IMR-90 (cell line): ENCODE data around the gene COQ10A. TPM values are rescaled to one million over a fixed set of nuclear protein-coding genes. Genes with fewer than 3 reads are reported as not detected.

Source experiments
- ATAC-seq: fragments of 200-7000 bp; cut with Tn5 transposase; 2 replicates; pipeline ENCODE4 v1.9.1; 2020; ENCODE audit warnings: low read depth, mild to moderate bottlenecking, moderate library complexity
- BruUV-seq: library from RNA; stranded (reverse); fragments of 400-500 nt; replicated peaks from 2 replicates; lab custom pipeline; 2021; lab: Mats Ljungman, UMichigan
- CTCF ChIA-PET: fragments of 300-600 bp; formaldehyde crosslinking; extraction: SDS; loops from one replicate; lab custom pipeline; 2021; ENCODE audit warnings: antibody characterized with exemption; lab: Yijun Ruan, JAX
- POLR2A ChIA-PET: fragments of 300-600 bp; sonication (Branson Sonifier 250); formaldehyde crosslinking; loops from one replicate; lab custom pipeline; 2022; ENCODE audit warnings: antibody characterized with exemption; ENCODE audit not compliant: unreplicated experiment; lab: Charles Lee
- DNase-seq: peaks from one replicate; pipeline ENCODE4 v3.0.0; 2013
- H2AFZ ChIP-seq: replicated peaks from 2 replicates; pipeline ENCODE3; 2013; ENCODE audit warnings: low read length, mild to moderate bottlenecking; ENCODE audit not compliant: poor library complexity
- H2AK5ac ChIP-seq: 2 replicates; pipeline ENCODE4 v1.6.1; 2013; ENCODE audit warnings: low read depth, low read length, inconsistent platforms
- H2AK9ac ChIP-seq: replicated peaks from 2 replicates; pipeline ENCODE3; 2013; ENCODE audit warnings: mild to moderate bottlenecking, low read depth, low read length, moderate library complexity; ENCODE audit not compliant: poor library complexity
- H2BK120ac ChIP-seq: 2 replicates; pipeline ENCODE4 v1.6.1; 2013; ENCODE audit warnings: low read depth, low read length, inconsistent platforms
- H2BK15ac ChIP-seq: 3 replicates; pipeline ENCODE4 v1.6.1; 2013; ENCODE audit warnings: low read depth, low read length, inconsistent platforms
- H2BK20ac ChIP-seq: 2 replicates; pipeline ENCODE4 v1.6.1; 2013; ENCODE audit warnings: low read depth, mild to moderate bottlenecking, inconsistent platforms, low read length, moderate library complexity
- H2BK5ac ChIP-seq: 2 replicates; pipeline ENCODE4 v1.6.1; 2013; ENCODE audit warnings: mild to moderate bottlenecking, low read depth, low read length, inconsistent platforms; ENCODE audit not compliant: poor library complexity, severe bottlenecking
- H3K14ac ChIP-seq: replicated peaks from 2 replicates; pipeline ENCODE4 v1.6.1; 2013; ENCODE audit warnings: low read depth, low read length, inconsistent platforms
- H3K18ac ChIP-seq: 2 replicates; pipeline ENCODE4 v1.6.1; 2013; ENCODE audit warnings: low read depth, low read length, control low read depth
- H3K23ac ChIP-seq: 2 replicates; pipeline ENCODE4 v1.6.1; 2013; ENCODE audit warnings: low read depth, low read length, inconsistent platforms
- H3K27ac ChIP-seq: 2 replicates; pipeline ENCODE4 v1.5.1; 2013; ENCODE audit warnings: mild to moderate bottlenecking, control low read depth, low read length; ENCODE audit not compliant: insufficient read depth
- H3K27me3 ChIP-seq: 2 replicates; pipeline ENCODE4 v1.6.1; 2013; ENCODE audit warnings: low read length; ENCODE audit not compliant: control insufficient read depth, insufficient read depth
- H3K36me3 ChIP-seq: 2 replicates; pipeline ENCODE4 v1.6.1; 2013; ENCODE audit warnings: low read length, mixed read lengths; ENCODE audit not compliant: control insufficient read depth, insufficient read depth
- H3K4ac ChIP-seq: 2 replicates; pipeline ENCODE4 v1.6.1; 2013; ENCODE audit warnings: low read depth, low read length, inconsistent platforms
- H3K4me1 ChIP-seq: 2 replicates; pipeline ENCODE4 v1.6.1; 2013; ENCODE audit warnings: low read length, mixed read lengths; ENCODE audit not compliant: control insufficient read depth, insufficient read depth
- H3K4me2 ChIP-seq: 2 replicates; pipeline ENCODE4 v1.6.1; 2013; ENCODE audit warnings: low read depth, mild to moderate bottlenecking, control low read depth, low read length, moderate library complexity
- H3K4me3 ChIP-seq: 2 replicates; pipeline ENCODE4 v1.5.1; 2013; ENCODE audit warnings: low read depth, mild to moderate bottlenecking, control low read depth, low read length, moderate library complexity; ENCODE audit not compliant: insufficient read depth
- H3K56ac ChIP-seq: 2 replicates; pipeline ENCODE4 v1.6.1; 2013; ENCODE audit warnings: low read length, inconsistent platforms; ENCODE audit not compliant: insufficient read depth; ENCODE audit errors: extremely low read depth
- H3K79me1 ChIP-seq, 2 experiments: 2 replicates each; pipeline ENCODE4 v1.6.1; 2013; ENCODE audit warnings: low read length in 2 of 2, inconsistent platforms in 1 of 2, low read depth in 1 of 2
- H3K9ac ChIP-seq: 2 replicates; pipeline ENCODE4 v1.6.1; 2013; ENCODE audit warnings: low read depth, low read length, control low read depth
- H3K9me1 ChIP-seq: 2 replicates; pipeline ENCODE4 v1.6.1; 2013; ENCODE audit warnings: low read length, inconsistent platforms; ENCODE audit not compliant: insufficient read depth
- H3K9me3 ChIP-seq: 2 replicates; pipeline ENCODE4 v1.6.1; 2013; ENCODE audit warnings: low read length; ENCODE audit not compliant: control insufficient read depth, insufficient read depth
- H4K20me1 ChIP-seq: 2 replicates; pipeline ENCODE4 v1.6.1; 2013; ENCODE audit warnings: low read length, inconsistent platforms; ENCODE audit not compliant: insufficient read depth
- H4K5ac ChIP-seq: 2 replicates; pipeline ENCODE4 v1.6.1; 2013; ENCODE audit warnings: mild to moderate bottlenecking, low read depth, low read length, control low read depth
- H4K8ac ChIP-seq, 2 experiments: 2 replicates each; pipeline ENCODE4 v1.6.1; 2013; ENCODE audit warnings: low read depth in 2 of 2, low read length in 2 of 2, control low read depth in 1 of 2, inconsistent platforms in 1 of 2
- H4K91ac ChIP-seq: 2 replicates; pipeline ENCODE4 v1.6.1; 2013; ENCODE audit warnings: low read depth, low read length, inconsistent platforms; ENCODE audit not compliant: insufficient read depth
- RFX5 ChIP-seq: IDR thresholded peaks from 2 replicates; pipeline ENCODE4 v1.8.0; 2012; ENCODE audit warnings: low read depth, mild to moderate bottlenecking, low read length, moderate library complexity
- WGBS, 2 experiments: methylation state at CpG; one replicate each; pipeline versions ENCODE4 v1.1.5 to v1.1.7; 2013; ENCODE audit warnings: missing lambda C conversion rate in 2 of 2; ENCODE audit not compliant: insufficient read length in 1 of 2; ENCODE audit errors: extremely low coverage in 2 of 2; 5-methylcytosine and 5-hydroxymethylcytosine counted together
- dilution Hi-C: fragments of 300-500 bp; cut with HindIII; formaldehyde crosslinking; loops from one replicate; pipeline ENCODE4 v1.14.3; 2018; ENCODE audit warnings: low sequenced_read_pairs; ENCODE audit not compliant: unreplicated experiment
- in situ Hi-C: fragments of 300-500 bp; cut with MboI; formaldehyde crosslinking; loops from 3 replicates; pipeline ENCODE4 v1.14.3; 2019; ENCODE audit warnings: low sequenced_read_pairs, inconsistent platforms, mixed read lengths
- intact Hi-C: fragments of 100-400 bp; cut with micrococcal nuclease; formaldehyde crosslinking; loops from 2 replicates; pipeline ENCODE4 v1.10.0; 2022
- polyA plus RNA-seq, 3 experiments: library from polyadenylated mRNA; depleted of rRNA; stranded (reverse); fragments of >200 nt; gene quantifications; 2 replicates each; pipeline ENCODE4 v1.2.3, GENCODE V29; 2012; ENCODE audit warnings: low replicate concordance in 1 of 3
- total RNA-seq: library from RNA; depleted of rRNA; stranded (reverse); fragments of >200 nt; gene quantifications from 2 replicates; pipeline ENCODE4 v1.2.3, GENCODE V29; 2012

COQ10A gene
- total and polyA plus RNA-seq, 2 of the 4 experiments (the other 2 are of a cell fraction): 4.7 to 10.8 TPM

DNA sequence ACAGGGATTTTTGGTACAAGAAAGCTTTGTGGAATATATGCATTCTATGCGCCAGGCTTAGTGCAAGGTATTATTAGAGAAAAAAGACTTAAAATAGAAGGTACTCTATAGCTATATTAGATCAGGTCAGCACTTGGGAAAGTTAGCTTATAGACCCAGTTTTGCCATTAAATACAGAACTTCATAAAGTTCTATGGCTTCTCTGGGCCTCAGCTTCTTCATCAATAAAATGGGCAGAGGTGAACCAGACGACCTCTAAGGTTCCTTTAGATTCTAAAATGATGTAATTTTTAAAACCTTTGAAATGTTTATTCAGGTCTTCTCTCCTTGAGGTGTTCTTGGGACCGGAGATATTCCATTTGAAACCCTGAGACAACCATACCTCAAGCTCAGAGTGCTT is 42.0 kb downstream of the COQ10A start:
- no peak for TF ChIP-seq RFX5
- ATAC-seq: no peak
- CTCF ChIA-PET: no interaction called here
- Histone ChIP-seq H3K36me3 (peaks cover 35% of the 10 kb centered on the region), H2AK5ac (no peak overlapping the region), H2AK9ac (no peak overlapping the region), H4K5ac (no peak overlapping the region), H3K9ac (no peak overlapping the region), H3K9me1 (no peaks in the 10 kb centered on the region), H2BK15ac (no peak overlapping the region), H2AFZ (no peak overlapping the region), H3K27ac (no peak overlapping the region), H3K23ac (no peak overlapping the region), H3K79me1 (peaks cover 5 to 10% of the 10 kb centered on the region in 2 experiments), H4K91ac (no peak overlapping the region), H2BK120ac (no peak overlapping the region), H3K18ac (no peak overlapping the region), H3K9me3 (no peaks in the 10 kb centered on the region), H3K56ac (no peak overlapping the region), H3K4me2 (no peak overlapping the region), H3K4me3 (no peak overlapping the region), H3K4ac (no peak overlapping the region), H2BK5ac (no peak overlapping the region), H4K8ac (no peak overlapping the region), H2BK20ac (no peak overlapping the region), H3K4me1 (no peaks in the 10 kb centered on the region), H3K27me3 (no peaks in the 10 kb centered on the region), H4K20me1 (no peaks in the 10 kb centered on the region), H3K14ac (no peak overlapping the region)
- in situ Hi-C loops (no loop called here), dilution Hi-C loops (no loop called here), intact Hi-C loops (no loop called here)
- no TSS peak for BruUV-seq
- no peak for DNase-seq
- no CpG with 5 or more reads among the region's 3 CpGs for WGBS, 2 experiments
- POLR2A ChIA-PET: no interaction called here
